NCI-H2196 (cell line): ENCODE measurements around the gene SKP1.

Experiments
- DNase-seq: peaks from one replicate; lab custom pipeline; 2025; ENCODE audit not compliant: unreplicated experiment; lab: John Stamatoyannopoulos, UW

The SKP1 gene

DNA sequence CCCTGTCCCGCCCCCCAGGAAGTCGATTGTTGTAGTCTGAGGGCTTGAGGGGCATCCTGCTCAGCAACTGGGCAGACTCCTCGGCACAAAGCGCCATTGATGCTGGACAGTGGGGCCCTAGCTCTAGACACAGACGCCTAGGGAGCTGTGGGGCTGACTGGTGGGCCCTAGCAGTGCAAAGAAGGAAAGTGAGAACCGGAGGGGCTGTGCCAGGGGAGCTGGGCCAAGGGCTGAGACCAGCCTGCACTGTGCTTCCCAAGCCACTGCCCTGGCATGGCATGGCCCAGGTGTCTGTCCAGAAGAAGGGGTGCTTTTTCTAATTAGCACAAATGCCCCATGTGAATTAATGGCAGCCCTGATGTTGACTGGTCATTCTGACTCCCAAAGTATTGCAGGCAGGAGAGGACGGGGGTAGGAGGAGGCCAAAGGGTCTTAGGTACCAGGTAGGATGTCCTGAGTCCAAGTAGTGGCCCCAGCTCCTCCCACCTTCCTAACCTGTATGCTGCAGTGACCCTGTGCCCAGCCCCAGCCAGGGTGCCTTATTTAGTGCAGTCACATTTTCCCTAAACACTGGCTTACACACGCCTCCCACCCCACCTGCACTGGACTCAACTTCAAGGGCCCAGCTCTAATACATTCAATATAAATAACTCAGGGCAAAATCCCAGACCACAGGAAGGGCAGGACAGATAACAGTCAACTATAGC, 46.4 kb downstream of the SKP1 start:
- DNase-seq: no peak

DNA sequence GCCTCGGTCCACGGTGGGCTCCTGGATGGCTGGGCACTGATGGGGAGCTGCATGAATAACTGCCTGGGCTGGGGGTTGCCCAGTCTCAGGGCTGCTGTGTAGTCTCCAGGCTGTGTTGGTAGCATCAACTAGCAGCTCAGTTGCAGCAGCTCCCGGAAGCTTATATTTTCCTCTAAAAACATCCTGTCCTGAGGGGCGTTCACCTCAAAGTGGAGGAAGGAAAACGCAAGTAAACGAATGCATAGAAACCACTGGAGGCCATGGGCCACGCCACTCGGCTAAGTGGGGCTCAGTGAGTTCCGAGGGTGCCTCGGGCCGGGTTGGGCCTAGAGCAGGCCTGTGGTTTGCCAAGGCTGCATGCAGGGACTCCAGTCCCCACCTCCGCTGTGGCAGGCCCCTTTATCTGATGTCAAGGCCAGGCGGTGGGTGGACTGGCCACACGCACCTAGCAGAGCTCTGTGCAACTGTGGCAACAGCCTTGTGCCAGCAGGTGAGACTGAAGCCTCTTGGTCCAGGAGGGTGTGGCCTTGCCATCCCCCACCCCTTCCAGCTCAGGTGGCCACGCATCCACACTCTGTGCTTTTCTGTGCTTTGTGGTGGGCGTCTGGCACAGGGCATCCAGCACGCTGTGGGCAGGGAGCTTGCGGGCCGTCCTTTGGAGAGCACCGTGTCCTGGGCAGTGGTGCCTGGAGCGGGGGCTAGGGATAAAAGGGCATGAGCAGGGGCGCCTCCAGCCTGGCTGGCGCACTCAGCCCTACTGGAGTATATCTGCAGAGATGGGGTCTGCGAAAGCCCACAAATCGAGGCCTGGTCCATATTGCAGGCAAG, 47.1 kb downstream of the SKP1 start:
- no peak for DNase-seq

DNA sequence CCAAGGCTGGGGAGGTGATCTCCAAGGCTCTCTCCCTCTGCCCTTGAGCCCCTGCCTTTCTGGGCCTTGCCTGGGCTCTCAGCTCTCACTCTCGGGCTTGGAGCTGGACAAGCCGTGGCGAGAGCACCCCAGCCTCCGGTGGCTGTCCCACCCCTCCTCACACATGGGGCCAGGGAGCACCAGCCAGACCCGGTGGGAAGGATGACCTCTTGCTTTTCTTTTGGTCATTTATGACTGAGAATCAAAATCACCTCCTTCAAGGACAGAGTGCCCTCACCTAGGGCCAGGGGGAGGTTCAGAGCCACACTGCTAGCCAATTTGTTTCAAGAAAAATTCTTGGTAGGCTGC, 48.1 kb downstream of the SKP1 start:
- no peak for DNase-seq

DNA sequence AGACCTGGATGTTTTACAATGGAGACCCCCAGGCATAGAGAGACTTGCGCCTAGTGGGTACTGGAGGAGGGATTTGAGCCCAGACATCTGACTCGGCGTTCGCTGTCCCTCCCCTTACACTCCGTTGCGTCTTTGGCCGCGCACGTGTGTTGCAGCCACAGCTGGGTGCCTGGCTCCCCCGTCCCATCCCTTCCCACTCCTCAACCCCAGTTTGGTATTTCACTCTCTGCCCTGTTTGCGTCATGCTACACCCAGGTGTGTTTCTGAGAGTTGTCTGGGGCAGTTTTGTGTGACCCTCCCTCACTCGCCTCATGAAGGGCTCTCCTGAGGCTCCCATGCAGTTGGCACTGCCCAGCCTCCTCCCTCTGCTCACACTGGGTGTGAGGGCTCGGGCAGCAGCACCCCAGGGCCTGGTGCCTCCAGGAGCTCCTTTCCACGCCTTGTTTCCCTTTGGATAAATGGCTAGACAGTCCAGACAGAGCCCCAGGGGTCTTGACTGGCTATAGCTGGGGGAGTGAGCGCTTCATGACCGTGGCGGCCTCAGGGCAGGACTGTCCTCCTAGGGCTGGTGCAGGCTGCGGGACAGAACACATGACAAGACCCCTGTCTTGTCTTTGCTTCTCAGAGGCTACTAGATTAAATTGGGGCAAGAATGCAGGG, 48.6 kb downstream of the SKP1 start:
- DNase-seq: no peak

DNA sequence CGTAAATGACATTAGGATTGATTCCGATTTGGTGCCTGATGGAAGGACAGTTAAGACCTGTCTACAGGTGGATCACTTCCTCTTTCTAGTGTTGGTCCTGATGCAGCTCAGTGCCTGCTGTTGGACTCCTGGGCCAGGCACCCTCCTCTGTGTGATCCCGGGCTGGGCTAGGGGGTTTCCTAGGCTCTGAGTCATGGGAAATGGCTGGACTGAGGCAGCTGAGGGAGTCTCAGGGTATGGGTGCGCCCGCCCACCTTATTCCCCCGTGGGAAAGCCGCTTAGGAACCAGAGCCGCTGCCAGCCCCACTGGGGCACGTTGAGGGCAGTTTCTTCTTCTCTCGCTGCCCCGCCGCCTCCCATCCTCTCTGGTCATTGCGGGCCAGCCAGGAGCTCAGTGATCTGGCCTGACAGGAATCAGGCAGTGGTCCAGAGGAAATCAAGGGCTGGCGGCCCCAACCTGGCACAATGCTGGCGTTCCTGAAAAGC, 49.3 kb downstream of the SKP1 start:
- no peak for DNase-seq

DNA sequence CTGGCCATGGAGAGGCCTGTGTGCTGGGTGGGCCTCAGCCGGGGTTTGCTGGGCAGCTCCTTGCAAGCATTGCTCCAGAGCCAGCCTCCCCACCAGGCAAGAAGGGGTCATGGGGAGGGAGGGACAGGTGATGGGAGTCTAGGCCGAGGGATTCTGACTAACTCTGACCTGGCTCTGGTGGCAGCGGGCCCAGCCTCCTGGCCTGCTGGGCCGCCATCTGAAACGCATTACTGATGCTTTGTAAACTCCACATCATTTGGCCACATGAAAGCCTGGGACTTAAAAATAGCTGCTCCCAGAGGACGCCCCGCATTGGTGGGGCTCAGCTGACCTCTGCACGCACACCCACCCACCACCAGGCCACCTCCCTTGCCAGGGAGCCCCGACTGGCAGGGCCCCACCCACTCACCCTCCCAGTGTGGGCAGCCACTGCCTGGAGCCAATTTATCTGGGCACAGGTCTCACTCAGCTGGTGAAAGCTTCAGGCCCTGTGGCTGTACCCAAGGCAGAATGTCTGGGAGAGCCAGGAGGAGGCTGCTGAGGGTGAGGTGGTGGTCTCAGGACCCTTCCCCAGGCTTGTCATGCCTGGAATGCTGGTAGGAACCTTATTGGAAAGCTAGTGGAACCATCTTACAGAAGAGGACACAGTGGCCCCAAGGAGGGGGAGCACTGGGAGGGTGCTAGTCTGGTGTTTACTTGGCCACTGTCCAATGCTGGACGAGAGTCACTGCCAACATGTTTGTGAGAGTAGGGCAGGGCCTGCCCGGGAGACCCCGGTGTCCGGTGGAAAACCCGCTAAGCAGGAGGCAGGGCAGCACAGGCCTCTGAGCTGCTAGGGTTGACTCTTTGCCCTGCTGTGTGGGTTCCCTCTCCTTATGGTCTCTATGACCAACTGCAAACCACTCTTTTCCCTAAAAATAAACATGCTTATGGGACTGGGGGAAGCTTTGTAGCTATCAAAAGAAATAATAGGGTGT, 51.4 kb downstream of the SKP1 start:
- no peak for DNase-seq

DNA sequence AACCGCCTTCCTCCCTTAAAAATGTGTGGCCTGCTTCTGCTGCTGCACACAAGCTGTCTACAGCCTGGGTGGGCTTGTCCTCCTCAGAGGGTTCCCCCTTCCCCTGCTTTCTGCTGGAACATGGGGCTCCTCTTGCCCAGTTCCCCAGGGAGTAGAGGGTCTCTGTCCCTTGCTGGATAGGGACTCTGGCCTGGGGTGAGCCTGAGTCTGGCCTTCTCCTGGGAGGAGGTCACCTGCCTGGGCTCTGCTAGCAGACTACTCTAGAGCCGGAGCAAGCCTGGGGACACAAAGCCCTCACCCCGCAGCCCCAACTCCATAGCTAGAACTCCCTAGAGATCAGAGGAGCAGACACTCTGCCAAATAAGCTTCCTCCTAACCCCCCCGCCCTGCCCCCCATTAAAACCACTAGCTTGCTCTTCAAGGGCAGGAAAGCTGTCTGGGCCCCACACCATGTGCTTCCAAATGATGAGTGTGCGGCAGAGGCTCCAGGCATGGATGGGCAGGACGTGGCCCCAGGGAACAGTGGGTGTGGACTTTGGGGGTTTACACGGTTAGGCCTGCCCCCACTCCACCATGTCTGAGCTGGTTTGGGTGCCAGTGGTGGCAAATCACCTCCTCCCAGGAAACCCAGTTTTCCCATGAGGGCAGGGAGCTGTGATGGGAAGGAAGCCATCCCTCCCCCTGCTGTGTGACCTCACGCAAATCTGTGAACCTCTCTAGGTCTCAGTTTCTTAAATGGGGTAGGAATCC, 52.3 kb downstream of the SKP1 start:
- DNase-seq: no peak

DNA sequence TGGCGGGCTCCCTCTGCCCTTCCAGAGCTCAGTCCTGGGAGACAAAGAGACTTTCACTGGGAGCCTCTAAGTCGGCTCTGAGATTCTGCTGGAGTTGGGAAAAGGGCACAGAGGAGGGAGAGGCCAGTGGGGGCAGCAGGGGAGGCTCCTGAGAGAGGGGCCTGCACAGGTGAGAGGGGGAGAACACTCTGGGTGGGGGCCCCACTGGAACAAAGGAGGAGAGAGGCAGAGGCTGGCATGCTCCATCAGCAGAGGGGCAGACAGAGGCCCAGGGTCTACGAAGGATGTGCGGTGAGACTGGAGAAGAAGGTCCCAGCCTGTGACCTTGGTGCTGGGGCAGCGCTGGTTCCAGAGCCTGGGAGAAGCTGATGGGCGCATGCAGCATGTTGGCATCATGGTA, 53.4 kb downstream of the SKP1 start:
- no peak for DNase-seq

DNA sequence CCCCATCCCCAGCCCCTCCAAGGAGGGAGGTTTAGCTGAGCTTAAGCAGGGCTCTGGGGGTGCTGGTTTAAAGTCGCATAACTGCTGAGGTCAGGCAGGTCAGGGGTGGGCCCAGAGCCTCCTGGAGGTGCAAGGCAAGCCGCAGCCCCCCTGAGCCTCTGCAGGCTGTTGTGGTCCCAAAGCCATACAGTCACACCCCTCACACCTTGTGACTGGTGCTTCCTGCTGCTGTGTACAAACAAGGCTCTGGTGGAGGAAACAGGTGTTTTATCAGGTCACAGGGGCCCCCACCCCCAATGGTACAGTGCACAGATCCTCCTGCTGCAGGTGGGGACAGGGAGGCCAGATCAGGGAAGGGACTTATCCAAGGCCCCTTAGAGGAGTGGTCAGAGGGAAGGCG, 54.2 kb downstream of the SKP1 start:
- no peak for DNase-seq

DNA sequence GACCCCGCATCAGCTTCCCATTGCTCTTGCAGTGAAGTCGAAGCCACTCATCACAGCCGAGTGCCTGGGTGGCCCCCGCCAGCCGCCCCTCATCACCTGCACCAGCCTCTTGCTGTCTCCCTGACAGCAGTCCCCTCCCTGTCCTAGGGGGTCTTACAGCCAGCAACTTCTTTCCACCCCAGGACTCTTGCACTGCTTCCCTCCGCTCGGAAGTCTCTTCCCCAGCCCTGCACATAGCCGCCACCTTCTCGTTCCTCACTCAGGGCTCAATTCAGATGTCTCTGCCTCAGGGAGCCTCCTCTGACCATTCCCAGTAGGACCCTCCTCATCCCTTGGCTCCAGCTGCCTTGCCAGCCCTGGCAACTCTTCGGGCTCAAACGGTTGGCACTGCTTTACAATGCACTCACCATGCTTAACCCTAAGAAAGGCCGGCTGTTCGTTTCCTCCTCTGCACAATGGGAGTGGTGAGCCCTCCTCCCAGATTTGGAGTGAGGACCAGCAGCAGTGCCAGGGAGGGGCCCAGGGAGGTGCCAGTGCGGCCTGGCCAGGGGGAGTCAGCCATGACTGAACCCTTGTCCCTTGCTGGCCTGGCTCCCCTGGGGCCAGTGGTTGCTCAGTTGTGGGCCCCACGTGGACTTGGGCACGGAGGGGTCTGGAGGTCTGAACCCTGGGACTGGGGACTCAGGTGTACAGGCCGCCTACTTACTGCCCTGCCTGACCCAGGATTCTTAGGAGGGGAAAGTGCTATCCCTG, 56.2 kb downstream of the SKP1 start:
- DNase-seq: no peak

DNA sequence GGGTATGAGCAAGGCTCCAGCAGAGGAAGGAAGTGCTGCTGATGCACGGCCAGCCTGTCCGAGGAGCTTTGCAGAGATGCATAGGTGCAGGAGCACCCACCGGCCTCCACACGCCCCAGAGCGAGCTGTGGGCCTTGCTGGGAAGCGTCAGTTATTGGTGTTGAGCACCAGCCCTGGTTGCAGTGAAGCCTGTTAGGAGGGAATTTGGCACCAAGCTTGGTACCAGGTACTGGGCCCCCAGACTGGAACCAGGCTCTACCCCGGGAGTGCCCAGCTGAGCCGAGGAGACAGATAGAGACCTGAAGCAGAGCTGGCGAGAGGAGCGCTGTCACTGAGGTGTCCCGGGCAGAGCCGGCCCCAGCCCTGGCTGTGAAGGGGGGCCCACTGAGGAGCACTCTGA, 57.0 kb downstream of the SKP1 start:
- no peak for DNase-seq

DNA sequence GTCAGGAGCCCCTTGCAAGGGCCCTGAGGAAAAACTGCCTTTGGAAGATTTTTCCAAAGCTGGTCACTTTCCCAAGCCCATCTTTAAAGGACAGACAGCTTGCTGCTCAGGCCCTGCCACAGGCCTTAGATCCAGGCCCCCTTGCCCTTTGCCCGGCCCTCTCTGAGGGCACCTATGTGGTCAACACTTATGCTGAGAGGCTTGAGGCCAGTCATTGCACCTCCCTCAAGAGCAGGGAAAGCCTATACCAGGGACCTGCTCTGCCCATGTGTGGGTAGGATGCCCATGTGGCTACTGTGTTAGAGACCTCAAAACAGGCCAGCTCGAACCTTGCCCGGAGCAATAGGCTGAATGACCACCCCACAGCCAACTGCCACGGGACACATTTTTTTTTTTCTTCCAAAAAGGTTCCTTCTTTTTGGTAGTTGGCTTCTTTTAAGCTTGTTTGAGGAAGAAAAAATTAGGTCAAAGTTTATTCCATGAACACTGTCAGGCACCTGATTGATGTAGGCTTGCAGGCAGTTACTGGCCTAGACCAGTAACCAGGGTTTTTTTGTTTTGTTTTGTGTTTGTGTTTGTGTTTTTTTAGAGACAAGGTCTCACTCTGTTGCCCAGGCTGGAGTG, 58.4 kb downstream of the SKP1 start:
- DNase-seq: no peak

DNA sequence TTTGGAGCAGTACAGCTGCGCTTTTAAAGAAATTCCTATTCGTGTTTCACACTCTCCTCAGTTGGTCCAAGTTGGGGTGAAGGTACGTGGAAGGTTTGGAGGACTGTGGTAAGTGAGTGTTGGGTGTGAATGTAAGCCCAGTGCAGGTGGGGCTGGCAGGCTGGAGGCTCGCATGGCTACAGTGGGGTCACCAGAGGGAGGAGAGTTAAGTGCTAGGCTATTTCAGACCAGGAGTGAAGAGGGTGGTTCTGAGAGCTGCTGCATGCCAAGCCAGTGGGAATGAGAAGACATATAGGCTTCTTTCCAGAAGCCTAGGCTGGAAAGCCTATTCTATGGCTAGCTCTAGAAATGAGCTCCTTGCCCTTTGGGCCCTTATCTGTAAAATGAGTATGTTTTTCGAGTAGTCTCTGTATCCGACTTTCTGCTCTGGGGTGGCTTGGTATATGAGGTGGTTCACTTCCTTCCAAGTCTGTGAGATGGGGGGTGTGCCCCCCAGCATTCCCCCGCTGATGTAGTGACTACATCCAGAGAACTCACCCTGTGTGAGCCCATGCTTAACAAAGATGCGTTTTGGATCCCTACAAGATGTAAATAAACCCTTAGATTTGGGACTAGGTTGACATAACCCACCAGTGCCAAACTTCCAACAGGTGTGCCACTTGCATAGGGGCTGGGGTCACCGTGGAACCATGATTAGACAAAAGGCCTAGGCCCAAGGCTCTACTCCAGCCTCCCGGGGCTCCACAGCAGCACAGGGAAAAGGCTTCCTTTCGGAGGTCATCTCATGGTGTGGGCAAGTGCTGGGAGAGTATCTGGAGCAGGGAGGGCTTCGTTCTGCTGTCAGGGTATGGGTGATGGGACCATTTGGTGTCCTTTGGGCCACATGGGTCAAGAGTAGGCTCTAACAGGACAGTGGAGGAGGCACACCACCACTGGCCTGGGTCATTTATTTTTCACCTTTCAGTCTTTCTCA, 59.7 kb downstream of the SKP1 start:
- no peak for DNase-seq

DNA sequence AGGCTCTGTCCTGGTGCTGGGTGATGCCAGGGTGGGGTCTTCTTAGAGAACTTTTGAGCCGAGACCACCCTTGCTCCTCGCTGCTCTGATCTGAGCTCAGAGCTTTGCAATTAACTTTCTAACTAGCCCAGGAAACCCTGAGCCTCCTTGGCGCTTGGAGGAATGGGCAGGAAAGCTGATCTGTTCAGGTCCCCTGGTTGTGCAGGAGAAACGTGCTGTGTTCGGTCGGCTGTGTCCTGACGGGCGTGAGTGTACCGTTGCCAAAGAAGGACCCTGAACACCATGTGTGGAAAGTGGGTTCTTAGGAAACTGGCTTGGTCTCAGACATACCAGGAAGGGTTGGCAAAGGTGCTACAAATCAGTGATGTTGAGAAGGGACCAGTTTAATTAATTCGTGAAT, 60.5 kb downstream of the SKP1 start:
- DNase-seq: no peak

DNA sequence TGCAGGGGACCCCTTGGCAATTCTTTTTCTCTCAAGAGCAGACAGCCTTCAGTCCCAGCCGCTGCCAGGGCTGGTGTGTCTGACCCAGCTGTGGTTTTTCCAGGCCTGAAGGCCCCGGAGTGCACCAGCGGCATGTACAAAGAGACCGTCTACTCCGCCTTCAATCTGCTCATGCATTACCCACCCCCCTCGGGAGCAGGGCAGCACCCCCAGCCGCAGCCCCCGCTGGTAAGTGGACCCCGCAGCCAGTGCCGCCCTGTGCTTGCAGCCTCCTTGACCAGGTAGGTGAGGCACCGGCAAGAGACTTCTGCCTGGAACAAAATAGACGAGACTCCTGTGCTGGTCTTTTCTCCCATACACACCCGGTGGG, 61.0 kb downstream of the SKP1 start:
- no peak for DNase-seq

DNA sequence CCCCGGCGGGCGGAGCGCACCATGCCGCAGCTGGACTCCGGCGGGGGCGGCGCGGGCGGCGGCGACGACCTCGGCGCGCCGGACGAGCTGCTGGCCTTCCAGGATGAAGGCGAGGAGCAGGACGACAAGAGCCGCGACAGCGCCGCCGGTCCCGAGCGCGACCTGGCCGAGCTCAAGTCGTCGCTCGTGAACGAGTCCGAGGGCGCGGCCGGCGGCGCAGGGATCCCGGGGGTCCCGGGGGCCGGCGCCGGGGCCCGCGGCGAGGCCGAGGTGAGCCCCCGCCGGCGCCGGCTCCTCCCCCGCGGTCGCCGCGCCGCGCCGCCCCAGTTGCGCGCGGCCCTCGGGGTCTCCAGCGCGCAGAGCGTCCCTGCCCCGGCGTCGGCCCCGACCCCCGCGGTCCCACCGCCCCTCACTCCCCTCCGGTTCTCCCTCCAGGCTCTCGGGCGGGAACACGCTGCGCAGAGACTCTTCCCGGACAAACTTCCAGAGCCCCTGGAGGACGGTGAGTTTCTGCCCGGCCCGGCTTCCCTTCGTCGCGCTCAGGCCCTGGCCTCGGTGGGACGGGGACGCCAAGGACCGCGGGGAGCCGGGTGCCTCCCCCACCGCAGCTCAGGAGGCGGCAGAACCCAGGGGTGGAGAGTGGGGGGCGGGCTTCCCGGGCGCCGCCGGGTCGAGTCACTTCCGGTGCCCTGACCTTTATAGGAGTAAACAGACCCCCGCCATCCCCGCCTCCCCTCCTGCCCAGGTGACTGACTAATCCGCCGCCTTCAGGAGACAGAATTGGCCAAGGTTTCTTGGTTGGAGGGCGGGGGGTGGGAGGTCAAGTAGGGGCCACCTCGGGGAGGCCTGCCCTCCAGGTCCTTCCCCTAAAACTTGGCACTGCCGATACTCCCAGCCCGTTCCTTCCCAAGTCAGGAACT, 61.6 kb downstream of the SKP1 start:
- DNase-seq: peak; percentile 39
